GM18909 (cell line): ENCODE data around the gene FBXO42.
"Not testable (repeated sequence)": the region's sequence is repeated elsewhere in the genome, so short reads cannot be mapped to it uniquely, and the experiment has no call there.

Source experiments
- ATAC-seq: cut with Tn5 transposase; IDR thresholded peaks from one replicate; pipeline ENCODE4 v1.9.1; 2021; ENCODE audit warnings: mild to moderate bottlenecking; ENCODE audit not compliant: unreplicated experiment, poor library complexity

FBXO42 gene

GRCh38 chr1:16246239-16246638 lies 106.0 kb downstream of the FBXO42 start:
- ATAC-seq, result not testable (repeated sequence)

- no peak for ATAC-seq
Observed at GRCh38 chr1:16245476-16246196, 106.6 kb downstream of the FBXO42 start.

- no peak for ATAC-seq
Observed at GRCh38 chr1:16244650-16245285, 107.5 kb downstream of the FBXO42 start.

- peak; percentile 59 for ATAC-seq
Observed at GRCh38 chr1:16243936-16244649, 108.2 kb downstream of the FBXO42 start.

GRCh38 chr1:16243215-16243610 lies 109.1 kb downstream of the FBXO42 start:
- no peak for ATAC-seq

GRCh38 chr1:16242556-16243214 lies 109.6 kb downstream of the FBXO42 start:
- no peak for ATAC-seq

- no peak for ATAC-seq
Observed at GRCh38 chr1:16241221-16241708, 111.0 kb downstream of the FBXO42 start.

GRCh38 chr1:16239972-16240491 lies 112.2 kb downstream of the FBXO42 start:
- ATAC-seq, result no peak

- no peak for ATAC-seq
Observed at GRCh38 chr1:16237343-16237830, 114.9 kb downstream of the FBXO42 start.

- peak; percentile 84 for ATAC-seq
Observed at GRCh38 chr1:16236511-16237342, 115.6 kb downstream of the FBXO42 start, which contains the start of gene CPLANE2. Gene CPLANE2 (minus strand): TSS chr1:16237183. CDS start chr1:16236742, 441 bp downstream.

GRCh38 chr1:16235944-16236510 lies 116.3 kb downstream of the FBXO42 start:
- ATAC-seq, result peak; percentile 53

- no peak for ATAC-seq
Observed at GRCh38 chr1:16235347-16235746, 116.9 kb downstream of the FBXO42 start.

GRCh38 chr1:16233431-16233830 lies 118.8 kb downstream of the FBXO42 start:
- no peak for ATAC-seq

GRCh38 chr1:16232316-16232710 lies 120.0 kb downstream of the FBXO42 start:
- no peak for ATAC-seq

GRCh38 chr1:16231331-16232315 lies 120.7 kb downstream of the FBXO42 start:
- no peak for ATAC-seq

GRCh38 chr1:16230744-16231143 lies 121.5 kb downstream of the FBXO42 start:
- no peak for ATAC-seq

GRCh38 chr1:16229976-16230740 lies 122.1 kb downstream of the FBXO42 start:
- no peak for ATAC-seq
